Measurements from ENCODE around the gene ARPC4. TPM values are rescaled to one million over a fixed set of nuclear protein-coding genes. Genes with fewer than 3 reads are reported as not detected.
"Not testable (repeated sequence)": the region's sequence is repeated elsewhere in the genome, so short reads cannot be mapped to it uniquely, and the experiment has no call there.

The ARPC4 gene
- total RNA-seq, 1 donor from 2014 or later, result 148 TPM

DNA sequence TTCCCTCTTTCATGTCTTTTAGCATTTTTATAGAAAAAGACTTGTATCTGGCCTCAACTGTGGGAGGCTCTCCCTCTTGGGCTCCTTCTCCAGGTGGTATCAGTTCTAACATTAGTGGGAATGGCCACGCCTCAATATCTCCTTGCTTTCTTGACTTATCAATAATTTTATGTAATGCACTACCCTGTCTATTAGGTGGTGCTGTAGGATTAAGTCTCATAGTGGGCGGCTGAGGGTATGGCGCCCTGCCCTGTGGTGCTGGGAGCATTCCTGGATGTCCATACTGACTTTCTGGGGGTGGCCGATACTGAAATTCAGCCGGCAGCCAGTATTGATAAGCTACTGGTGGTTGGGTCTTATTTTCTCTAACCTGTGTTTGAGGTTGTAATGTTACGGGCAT, 59.6 kb downstream of the ARPC4 start:
- Histone ChIP-seq H3K27ac (no peak overlapping the region), H3K36me3 (no peaks in the 10 kb centered on the region), H3K4me3 (no peak overlapping the region), H3K27me3 (no peaks in the 10 kb centered on the region), H3K4me1 (peaks cover 12% of the 10 kb centered on the region), H3K9me3 (no peaks in the 10 kb centered on the region)
- DNase-seq, result no peak
- intact Hi-C loops (cut with DNase I), result no loop called here
- TF ChIP-seq, protein P1, sequence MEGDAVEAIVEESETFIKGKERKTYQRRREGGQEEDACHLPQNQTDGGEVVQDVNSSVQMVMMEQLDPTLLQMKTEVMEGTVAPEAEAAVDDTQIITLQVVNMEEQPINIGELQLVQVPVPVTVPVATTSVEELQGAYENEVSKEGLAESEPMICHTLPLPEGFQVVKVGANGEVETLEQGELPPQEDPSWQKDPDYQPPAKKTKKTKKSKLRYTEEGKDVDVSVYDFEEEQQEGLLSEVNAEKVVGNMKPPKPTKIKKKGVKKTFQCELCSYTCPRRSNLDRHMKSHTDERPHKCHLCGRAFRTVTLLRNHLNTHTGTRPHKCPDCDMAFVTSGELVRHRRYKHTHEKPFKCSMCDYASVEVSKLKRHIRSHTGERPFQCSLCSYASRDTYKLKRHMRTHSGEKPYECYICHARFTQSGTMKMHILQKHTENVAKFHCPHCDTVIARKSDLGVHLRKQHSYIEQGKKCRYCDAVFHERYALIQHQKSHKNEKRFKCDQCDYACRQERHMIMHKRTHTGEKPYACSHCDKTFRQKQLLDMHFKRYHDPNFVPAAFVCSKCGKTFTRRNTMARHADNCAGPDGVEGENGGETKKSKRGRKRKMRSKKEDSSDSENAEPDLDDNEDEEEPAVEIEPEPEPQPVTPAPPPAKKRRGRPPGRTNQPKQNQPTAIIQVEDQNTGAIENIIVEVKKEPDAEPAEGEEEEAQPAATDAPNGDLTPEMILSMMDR (IDR thresholded peaks at IDR 0.05), result no peak
- no peak for ATAC-seq

DNA sequence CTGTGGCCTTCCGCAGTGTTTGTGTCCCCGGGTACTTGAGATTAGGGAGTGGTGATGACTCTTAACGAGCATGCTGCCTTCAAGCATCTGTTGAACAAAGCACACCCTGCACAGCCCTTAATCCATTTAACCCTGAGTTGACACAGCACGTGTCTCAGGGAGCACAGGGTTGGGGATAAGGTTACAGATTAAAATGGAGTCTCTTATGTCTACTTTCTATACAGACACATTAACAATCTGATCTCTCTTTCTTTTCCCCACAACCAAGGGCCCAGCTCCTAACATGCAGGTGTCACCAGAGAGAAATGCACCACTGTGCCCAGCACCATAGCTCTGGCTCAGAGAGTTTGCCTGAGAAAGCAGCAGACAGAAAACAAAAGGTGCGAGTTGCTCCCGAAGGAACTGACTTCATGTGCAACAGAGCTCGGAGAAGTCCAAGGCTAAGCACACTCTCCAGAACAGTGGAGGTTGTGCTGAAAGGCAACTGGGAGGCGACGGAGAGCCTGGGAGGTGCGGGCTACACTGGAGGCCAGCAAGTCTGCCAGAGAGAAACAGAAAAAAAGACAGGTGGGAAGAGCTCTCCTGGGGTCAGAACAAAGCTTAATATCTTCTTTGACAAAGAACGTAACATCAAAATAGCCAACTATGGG, 61.5 kb downstream of the ARPC4 start:
- DNase-seq, result not testable (repeated sequence)
- ATAC-seq, result peak; percentile 26

DNA sequence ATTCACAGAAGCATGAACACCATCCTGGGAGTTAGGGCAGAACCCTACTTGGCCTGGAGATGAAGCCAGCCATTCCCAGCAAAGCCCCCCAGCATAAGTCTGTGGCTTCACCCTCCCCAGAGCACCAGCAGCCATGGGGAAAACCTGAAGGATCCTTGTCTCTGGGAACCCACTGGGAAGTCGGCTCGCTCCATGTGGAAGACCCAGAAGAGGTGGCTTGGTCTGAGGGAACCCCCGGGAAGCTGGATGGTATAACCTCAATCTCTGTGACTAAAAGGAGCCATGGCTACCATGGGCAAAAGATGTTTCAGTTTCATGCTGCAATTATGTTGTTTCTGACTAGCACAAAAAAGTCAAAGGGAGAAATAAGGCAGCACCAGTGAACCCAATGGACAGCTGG, 62.7 kb downstream of the ARPC4 start:
- TF ChIP-seq, protein P1 (IDR thresholded peaks at IDR 0.05), result no peak
- H3K36me3 ChIP-seq, result no peaks in the 10 kb centered on the region
- H3K4me1 ChIP-seq, result peaks cover 12% of the 10 kb centered on the region
- ATAC-seq (no peak), DNase-seq (no peak)
- no peaks in the 10 kb centered on the region for H3K9me3 ChIP-seq
- H3K4me3 ChIP-seq, result no peak overlapping the region
- intact Hi-C loops (cut with DNase I), result no loop called here
- no peaks in the 10 kb centered on the region for H3K27me3 ChIP-seq
- no peak overlapping the region for H3K27ac ChIP-seq

More for the DNA sequence above, 61.5 kb downstream of the ARPC4 start:
- H3K27me3 ChIP-seq; H3K4me3 ChIP-seq; intact Hi-C loops (cut with DNase I); H3K27ac ChIP-seq; H3K9me3 ChIP-seq; H3K36me3 ChIP-seq: not testable (repeated sequence)
- H3K4me1 ChIP-seq, result peaks cover 12% of the 10 kb centered on the region

Other genes with a start within 250 kb of the ARPC4 start
- gene LHFPL4, start 239.3 kb upstream of the ARPC4 start, total RNA-seq, result not detected
- 49.2 TPM for gene MTMR14, start 143.6 kb upstream of the ARPC4 start, total RNA-seq
- 0.90 TPM for gene CPNE9, start 89.2 kb upstream of the ARPC4 start, total RNA-seq
- 23.7 TPM for gene BRPF1, start 61.3 kb upstream of the ARPC4 start, total RNA-seq
- gene OGG1, start 43.1 kb upstream of the ARPC4 start, total RNA-seq, result 17.2 TPM
- 35.7 TPM for gene CAMK1, start 23.1 kb upstream of the ARPC4 start, total RNA-seq
- 55.8 TPM for gene TADA3, start 609 bp upstream of the ARPC4 start, total RNA-seq
- gene TTLL3, start 17.2 kb downstream of the ARPC4 start, total RNA-seq, result 37.3 TPM
- 27.7 TPM for gene RPUSD3, start 50.9 kb downstream of the ARPC4 start, total RNA-seq
- gene CIDEC, start 87.2 kb downstream of the ARPC4 start, total RNA-seq, result not detected
- gene JAGN1, start 97.5 kb downstream of the ARPC4 start, total RNA-seq, result 28.7 TPM
- gene IL17RE, start 109.8 kb downstream of the ARPC4 start, total RNA-seq, result 22.6 TPM
- gene IL17RC, start 124.0 kb downstream of the ARPC4 start, total RNA-seq, result 26.9 TPM
- gene CRELD1, start 140.8 kb downstream of the ARPC4 start, total RNA-seq, result 51.4 TPM
- gene PRRT3, start 159.3 kb downstream of the ARPC4 start, total RNA-seq, result 1.4 TPM
- gene EMC3, start 193.8 kb downstream of the ARPC4 start, total RNA-seq, result 79.4 TPM
- 5.3 TPM for gene FANCD2, start 233.4 kb downstream of the ARPC4 start, total RNA-seq

All from upper lobe of right lung (tissue), 1 donor.